ENCODE measurements around the gene HES5. TPM values are rescaled to one million over a fixed set of nuclear protein-coding genes. Genes with fewer than 3 reads are reported as not detected.

Gene HES5
- total and polyA plus RNA-seq, 10 of the 15 experiments (the other 5 are each of a cell fraction or from before 2014, with no cell fraction given): 0.12 to 0.15 TPM; not detected in 8

GRCh38 chr1:2479186-2479585 lies 50.9 kb downstream of the HES5 start:
- Histone ChIP-seq H3K9ac (ENCODE audit: control insufficient read depth, insufficient read depth, low read length) (no peak overlapping the region), H3K36me3 (ENCODE audit: control insufficient read depth in 2 of 2, insufficient read depth in 2 of 2, low read length in 1 of 2) (no peaks in the 10 kb centered on the region), H3K4me1 (ENCODE audit: control insufficient read depth, insufficient read depth, low read length) (no peaks in the 10 kb centered on the region), H3K4me2 (ENCODE audit: control insufficient read depth, insufficient read depth) (no peak overlapping the region), H2AFZ (ENCODE audit: control insufficient read depth, low read depth, low read length) (no peak overlapping the region), H4K20me1 (ENCODE audit: control insufficient read depth, insufficient read depth) (no peaks in the 10 kb centered on the region), H3K4me3 (no peak overlapping the region), H3K27ac (ENCODE audit: control insufficient read depth, insufficient read depth) (no peak overlapping the region), H3K9me3 (replicated peaks; ENCODE audit: control insufficient read depth, insufficient read depth, low read length) (no peaks in the 10 kb centered on the region), H3K79me2 (ENCODE audit: control insufficient read depth, insufficient read depth, low read length) (no peaks in the 10 kb centered on the region), H3K27me3 (replicated peaks in 1 of 2; ENCODE audit: control insufficient read depth in 2 of 2, insufficient read depth in 2 of 2, low read length in 1 of 2) (no peaks in the 10 kb centered on the region)
- intact Hi-C loops (cut with micrococcal nuclease; ENCODE audit: unreplicated experiment) (no loop called here), in situ Hi-C loops (cut with MboI) (no loop called here)
- ChIA-PET CTCF (no interaction called here), POLR2A (no interaction called here), RAD21 (ENCODE audit: unreplicated experiment) (no interaction called here), SMC1A (ENCODE audit: uncharacterized antibody, unreplicated experiment) (no interaction called here)
- no peak for ATAC-seq
- no peak for DNase-seq (ENCODE audit: low read depth, low spot score)
- no TSS peak for BruUV-seq (replicated peaks)
- FAIRE-seq: no peak
- WGBS (ENCODE audit: insufficient coverage, insufficient replicate concordance, low lambda C conversion rate, missing lambda C conversion rate): 16% methylated on average over 20 of the region's 20 CpGs
- TF ChIP-seq BCL11A (IDR thresholded peaks at IDR 0.05; ENCODE audit: low read depth, low read length): no peak
- no peak for TF ChIP-seq ASH2L (IDR thresholded peaks at IDR 0.05; ENCODE audit: borderline replicate concordance, low read depth)
- no peak for TF ChIP-seq USF1 (IDR thresholded peaks at IDR 0.05; ENCODE audit: borderline replicate concordance, extremely low read length, insufficient read depth, low read depth, low read length)
- TF ChIP-seq ZNF622 (IDR thresholded peaks at IDR 0.05): no peak
- no peak for TF ChIP-seq MTA3 (IDR thresholded peaks at IDR 0.05; ENCODE audit: borderline replicate concordance, low read length)
- no peak for TF ChIP-seq MYC (IDR thresholded peaks at IDR 0.05; ENCODE audit: insufficient read depth, insufficient read length, insufficient replicate concordance, low read length, severe bottlenecking)
- TF ChIP-seq BMI1 (IDR thresholded peaks at IDR 0.05; ENCODE audit: borderline replicate concordance): no peak
- TF ChIP-seq ZBTB4 (CRISPR knock-in tag; IDR thresholded peaks at IDR 0.05): no peak
- no peak for TF ChIP-seq SRF (IDR thresholded peaks at IDR 0.05; ENCODE audit: low read depth in 2 of 2, low read length in 2 of 2)
- no peak for TF ChIP-seq RAD51 (IDR thresholded peaks at IDR 0.05)
- no peak for TF ChIP-seq CHD4 (IDR thresholded peaks at IDR 0.05)
- no peak for TF ChIP-seq USF2 (IDR thresholded peaks at IDR 0.05; ENCODE audit: borderline replicate concordance, low read depth, low read length)
- TF ChIP-seq MXI1 (IDR thresholded peaks at IDR 0.05; ENCODE audit: low read depth, low read length): no peak
- no peak for TF ChIP-seq ESRRA (IDR thresholded peaks at IDR 0.05; ENCODE audit: low read length)
- TF ChIP-seq CUX1 (IDR thresholded peaks at IDR 0.05; ENCODE audit: insufficient replicate concordance, low read depth, low read length): no peak
